ENCODE measurements around the gene CYP21A2. TPM values are rescaled to one million over a fixed set of nuclear protein-coding genes. Genes with fewer than 3 reads are reported as not detected.

Gene CYP21A2
- total and polyA plus RNA-seq, 7 experiments from 2014 or later = 0.32 to 1.1 (median 0.44) TPM; not detected in 3

Other genes starting within 250 kb of the CYP21A2 start
- gene VARS1, start 242.7 kb upstream of the CYP21A2 start, total RNA-seq = 10 to 100 TPM; 34.3 to 84.2 (median 53.2) TPM
- 10 to 100 TPM; 32.2 to 44.8 TPM for gene VARS1, start 242.7 kb upstream of the CYP21A2 start, polyA plus RNA-seq
- 10 to 100 TPM; 22.9 to 94.5 (median 29.2) TPM for gene LSM2, start 231.4 kb upstream of the CYP21A2 start, total RNA-seq
- gene LSM2, start 231.4 kb upstream of the CYP21A2 start, polyA plus RNA-seq = 10 to 100 TPM; 58.9 to 67.9 TPM
- 1 to 10 TPM; 3.3 to 5.5 (median 4.7) TPM for gene HSPA1L, start 223.1 kb upstream of the CYP21A2 start, total RNA-seq
- 1 to 10 TPM; 2.3 to 3.6 TPM for gene HSPA1L, start 223.1 kb upstream of the CYP21A2 start, polyA plus RNA-seq
- 100 to 1,000 TPM in 1 of 5 experiments, 10 to 100 TPM in 3, 1 to 10 TPM in 1; 6.7 to 125 (median 30.3) TPM for gene HSPA1A, start 222.9 kb upstream of the CYP21A2 start, total RNA-seq
- 10 to 100 TPM; 26.0 to 52.5 TPM for gene HSPA1A, start 222.9 kb upstream of the CYP21A2 start, polyA plus RNA-seq
- 10 to 100 TPM in 4 of 5 experiments, 1 to 10 TPM in 1; 8.6 to 68.9 (median 28.9) TPM for gene HSPA1B, start 210.7 kb upstream of the CYP21A2 start, total RNA-seq
- gene HSPA1B, start 210.7 kb upstream of the CYP21A2 start, polyA plus RNA-seq = 1 to 10 TPM; 2.8 to 3.6 TPM
- 10 to 100 TPM; 18.6 to 35.0 (median 20.1) TPM for gene NEU1, start 175.6 kb upstream of the CYP21A2 start, total RNA-seq
- gene NEU1, start 175.6 kb upstream of the CYP21A2 start, polyA plus RNA-seq = 10 to 100 TPM; 13.6 to 19.9 TPM
- gene SLC44A4, start 159.4 kb upstream of the CYP21A2 start, total RNA-seq = not detected
- gene SLC44A4, start 159.4 kb upstream of the CYP21A2 start, polyA plus RNA-seq = not detected
- gene EHMT2, start 140.7 kb upstream of the CYP21A2 start, total RNA-seq = 10 to 100 TPM; 50.4 to 94.2 (median 71.6) TPM
- 10 to 100 TPM; 37.3 to 66.5 TPM for gene EHMT2, start 140.7 kb upstream of the CYP21A2 start, polyA plus RNA-seq
- 1 to 10 TPM in 4 of 5 experiments, under 1 TPM in 1; 0.77 to 4.5 (median 2.5) TPM for gene ZBTB12, start 136.3 kb upstream of the CYP21A2 start, total RNA-seq
- under 1 TPM in 1 of 2 donors, not detected in 1; 0.09 TPM for gene ZBTB12, start 136.3 kb upstream of the CYP21A2 start, polyA plus RNA-seq
- 1 to 10 TPM in 4 of 5 experiments, under 1 TPM in 1; 0.89 to 8.2 (median 2.3) TPM for gene C2, start 110.7 kb upstream of the CYP21A2 start, total RNA-seq
- gene C2, start 110.7 kb upstream of the CYP21A2 start, polyA plus RNA-seq = under 1 TPM in 1 of 2 donors, not detected in 1; 0.10 TPM
- gene CFB, start 92.3 kb upstream of the CYP21A2 start, total RNA-seq = 1 to 10 TPM in 2 of 5 experiments, under 1 TPM in 1, not detected in 2; 0.56 to 1.4 (median 1.1) TPM
- gene CFB, start 92.3 kb upstream of the CYP21A2 start, polyA plus RNA-seq = 1 to 10 TPM; 1.4 to 1.8 TPM
- 10 to 100 TPM; 47.5 to 71.7 (median 59.1) TPM for gene NELFE, start 79.4 kb upstream of the CYP21A2 start, total RNA-seq
- gene NELFE, start 79.4 kb upstream of the CYP21A2 start, polyA plus RNA-seq = 10 to 100 TPM; 56.5 to 76.6 TPM
- gene SKIC2, start 79.2 kb upstream of the CYP21A2 start, total RNA-seq = 100 to 1,000 TPM in 3 of 5 experiments, 10 to 100 TPM in 2; 85.6 to 139 (median 101) TPM
- 10 to 100 TPM; 20.1 to 23.5 TPM for gene SKIC2, start 79.2 kb upstream of the CYP21A2 start, polyA plus RNA-seq
- 10 to 100 TPM; 19.3 to 44.3 (median 35.0) TPM for gene DXO, start 66.3 kb upstream of the CYP21A2 start, total RNA-seq
- gene DXO, start 66.3 kb upstream of the CYP21A2 start, polyA plus RNA-seq = 10 to 100 TPM; 12.6 to 16.2 TPM
- gene C4A, start 56.4 kb upstream of the CYP21A2 start, total RNA-seq = 1 to 10 TPM; 3.2 to 9.0 (median 8.0) TPM
- gene C4A, start 56.4 kb upstream of the CYP21A2 start, polyA plus RNA-seq = not detected
- gene C4B, start 23.6 kb upstream of the CYP21A2 start, total RNA-seq = 1 to 10 TPM; 3.2 to 8.5 (median 8.0) TPM
- gene C4B, start 23.6 kb upstream of the CYP21A2 start, polyA plus RNA-seq = under 1 TPM in 1 of 2 donors, not detected in 1; 0.59 TPM
- 10 to 100 TPM in 4 of 5 experiments, 1 to 10 TPM in 1; 8.8 to 17.2 (median 13.1) TPM for gene TNXB, start 70.9 kb downstream of the CYP21A2 start, total RNA-seq
- gene TNXB, start 70.9 kb downstream of the CYP21A2 start, polyA plus RNA-seq = under 1 TPM in 1 of 2 donors, not detected in 1; 0.43 TPM
- 100 to 1,000 TPM; 115 to 168 (median 142) TPM for gene ATF6B, start 89.8 kb downstream of the CYP21A2 start, total RNA-seq
- 10 to 100 TPM; 28.0 to 29.0 TPM for gene ATF6B, start 89.8 kb downstream of the CYP21A2 start, polyA plus RNA-seq
- 1 to 10 TPM in 4 of 5 experiments, under 1 TPM in 1; 0.82 to 5.1 (median 3.0) TPM for gene FKBPL, start 91.9 kb downstream of the CYP21A2 start, total RNA-seq
- 1 to 10 TPM; 1.3 to 4.1 TPM for gene FKBPL, start 91.9 kb downstream of the CYP21A2 start, polyA plus RNA-seq
- 1 to 10 TPM in 4 of 5 experiments, under 1 TPM in 1; 0.31 to 7.4 (median 3.4) TPM for gene PRRT1, start 113.5 kb downstream of the CYP21A2 start, total RNA-seq
- 1 to 10 TPM; 2.2 to 6.2 TPM for gene PRRT1, start 113.5 kb downstream of the CYP21A2 start, polyA plus RNA-seq
- 10 to 100 TPM; 11.8 to 21.9 (median 15.8) TPM for gene PPT2, start 115.7 kb downstream of the CYP21A2 start, total RNA-seq
- gene PPT2, start 115.7 kb downstream of the CYP21A2 start, polyA plus RNA-seq = 10 to 100 TPM; 14.3 to 15.7 TPM
- 10 to 100 TPM in 4 of 5 experiments, 1 to 10 TPM in 1; 7.5 to 25.9 (median 17.2) TPM for gene EGFL8, start 126.2 kb downstream of the CYP21A2 start, total RNA-seq
- gene EGFL8, start 126.2 kb downstream of the CYP21A2 start, polyA plus RNA-seq = under 1 TPM; 0.30 to 0.86 TPM
- 10 to 100 TPM; 25.0 to 46.1 (median 31.6) TPM for gene AGPAT1, start 137.7 kb downstream of the CYP21A2 start, total RNA-seq
- gene AGPAT1, start 137.7 kb downstream of the CYP21A2 start, polyA plus RNA-seq = 10 to 100 TPM; 19.3 to 19.5 TPM
- 10 to 100 TPM; 17.0 to 50.6 (median 40.9) TPM for gene RNF5, start 140.0 kb downstream of the CYP21A2 start, total RNA-seq
- gene RNF5, start 140.0 kb downstream of the CYP21A2 start, polyA plus RNA-seq = 100 to 1,000 TPM; 107 to 111 TPM
- gene AGER, start 145.8 kb downstream of the CYP21A2 start, total RNA-seq = 10 to 100 TPM; 32.6 to 92.2 (median 38.0) TPM
- under 1 TPM in 1 of 2 donors, not detected in 1; 0.47 TPM for gene AGER, start 145.8 kb downstream of the CYP21A2 start, polyA plus RNA-seq
- gene PBX2, start 151.8 kb downstream of the CYP21A2 start, total RNA-seq = 100 to 1,000 TPM; 105 to 221 (median 144) TPM
- gene PBX2, start 151.8 kb downstream of the CYP21A2 start, polyA plus RNA-seq = 1 to 10 TPM; 2.5 to 3.0 TPM
- 100 to 1,000 TPM; 268 to 325 (median 277) TPM for gene GPSM3, start 154.2 kb downstream of the CYP21A2 start, total RNA-seq
- 100 to 1,000 TPM; 148 to 178 TPM for gene GPSM3, start 154.2 kb downstream of the CYP21A2 start, polyA plus RNA-seq
- gene NOTCH4, start 185.7 kb downstream of the CYP21A2 start, total RNA-seq = 1 to 10 TPM in 2 of 5 experiments, under 1 TPM in 3; 0.27 to 4.7 (median 0.81) TPM
- gene NOTCH4, start 185.7 kb downstream of the CYP21A2 start, polyA plus RNA-seq = under 1 TPM; 0.32 to 0.59 TPM